Gastroesophageal sphincter (tissue), 4 donors: ENCODE results near the gene NFATC4. TPM values are rescaled to one million over a fixed set of nuclear protein-coding genes. Genes with fewer than 3 reads are reported as not detected.
A peak's percentile ranks its signal among the peaks of the same experiment; 100 is the strongest.

ENCODE experiments used
- ATAC-seq: fragments of 150-250 bp; one replicate; pipeline ENCODE4 v1.9.1; 2016; ENCODE audit warnings: mild to moderate bottlenecking, moderate library complexity
- H3K27ac ChIP-seq, 4 donors: fragments of 200-600 bp; sonication (generic) in 3 of 4; 1 replicate in 3 of 4; 2 replicates in 1 of 4; pipeline ENCODE4 v1.5.1; 2016 to 2019
- H3K27me3 ChIP-seq: fragments of 200-600 bp; sonication (generic); one replicate; pipeline ENCODE4 v1.5.1; 2019
- H3K36me3 ChIP-seq, 2 donors: fragments of 200-600 bp; sonication (generic); one replicate each; pipeline ENCODE4 v1.5.1; 2019; ENCODE audit warnings: control low read depth in 1 of 2
- H3K4me1 ChIP-seq, 3 donors: fragments of 200-600 bp; sonication (generic); 1 replicate in 2 of 3; 2 replicates in 1 of 3; pipeline ENCODE4 v1.5.1; 2016 to 2019; ENCODE audit warnings: control low read depth in 2 of 3
- H3K4me3 ChIP-seq, 2 donors: fragments of 200-600 bp; sonication (generic); one replicate each; pipeline ENCODE4 v1.5.1; 2019; ENCODE audit warnings: mild to moderate bottlenecking in 1 of 2, moderate library complexity in 1 of 2
- H3K9me3 ChIP-seq, 3 donors: fragments of 200-600 bp; sonication (generic); one replicate each; pipeline ENCODE4 v1.5.1; 2017 to 2019; ENCODE audit warnings: control low read depth in 2 of 3
- CTCF ChIP-seq, 4 experiments: fragments of 200-600 bp in 2 of 4; fragments of 450-650 bp in 2 of 4; sonication (generic) in 1 of 4; IDR thresholded peaks; one replicate each; pipeline ENCODE4 v1.5.1; 2017 to 2019; ENCODE audit warnings: antibody characterized with exemption in 4 of 4, mild to moderate bottlenecking in 2 of 4, moderate library complexity in 2 of 4
- EP300 ChIP-seq: sonication (generic); formaldehyde crosslinking; IDR thresholded peaks from one replicate; pipeline ENCODE4 v1.6.1; 2017; ENCODE audit warnings: antibody characterized with exemption, mild to moderate bottlenecking
- POLR2A ChIP-seq, 2 donors: fragments of 450-650 bp; IDR thresholded peaks; one replicate each; pipeline ENCODE4 v1.6.1; 2017; ENCODE audit warnings: antibody characterized with exemption in 2 of 2, mild to moderate bottlenecking in 2 of 2, moderate library complexity in 1 of 2
- POLR2AphosphoS5 ChIP-seq: sonication (generic); formaldehyde crosslinking; IDR thresholded peaks from one replicate; pipeline ENCODE4 v1.6.1; 2017; ENCODE audit warnings: antibody characterized with exemption
- WGBS, 2 donors: methylation state at CpG; one replicate each; pipeline ENCODE4 v1.1.5; 2018; ENCODE audit warnings: low coverage in 1 of 2; 5-methylcytosine and 5-hydroxymethylcytosine counted together
- total RNA-seq, 4 donors: library from RNA; depleted of rRNA; stranded (reverse); fragments of >200 nt; gene quantifications; one replicate each; pipeline ENCODE4 v1.1.0, GENCODE V29; 2016

NFATC4 gene
- total RNA-seq, 4 donors from 2014 or later: 33.5 to 63.5 (median 57.9) TPM

- ATAC-seq: peak; percentile 48
- Histone ChIP-seq H3K4me3 (peak overlapping the region; percentile 85 to 87), H3K9me3 (no peaks in the 10 kb centered on the region), H3K27ac (peak overlapping the region; percentile 95 to 99 (median 97)), H3K36me3 (no peaks in the 10 kb centered on the region), H3K27me3 (no peaks in the 10 kb centered on the region), H3K4me1 (peaks cover 0 to 61% (median 19%) of the 10 kb centered on the region in 3 donors)
- WGBS, 2 donors: 1 to 3% methylated on average over 12 to 17 of the region's 28 CpGs
- TF ChIP-seq EP300: no peak
- peak; percentile 52 for TF ChIP-seq POLR2AphosphoS5
- peak in 3 of 4 experiments; percentile 93 to 94 (median 94) for TF ChIP-seq CTCF (IDR thresholded peaks at IDR 0.05)
- TF ChIP-seq POLR2A (IDR thresholded peaks at IDR 0.05): no peak
Observed at GRCh38 chr14:24365600-24366412, 2.2 kb upstream of the NFATC4 start.

GRCh38 chr14:24366413-24366720 is 1.6 kb upstream of the NFATC4 start:
- ATAC-seq: no peak
- WGBS, 2 donors: 0% methylated on average over 3 to 10 of the region's 16 CpGs
- H3K9me3 ChIP-seq: no peaks in the 10 kb centered on the region
- no peaks in the 10 kb centered on the region for H3K27me3 ChIP-seq
- H3K27ac ChIP-seq: peak overlapping the region; percentile 95 to 99 (median 97)
- peak overlapping the region; percentile 85 to 87 for H3K4me3 ChIP-seq
- TF ChIP-seq POLR2AphosphoS5 (peak; percentile 79), EP300 (no peak)
- no peaks in the 10 kb centered on the region for H3K36me3 ChIP-seq
- H3K4me1 ChIP-seq: peaks cover 0 to 63% (median 19%) of the 10 kb centered on the region in 3 donors

- peak; percentile 30 for TF ChIP-seq POLR2AphosphoS5
- TF ChIP-seq POLR2A (IDR thresholded peaks at IDR 0.05): peak; percentile 49 to 60
- peak; percentile 25 for TF ChIP-seq EP300
- no peak for TF ChIP-seq CTCF (IDR thresholded peaks at IDR 0.05)
- Histone ChIP-seq H3K27ac (peak overlapping the region; percentile 95 to 99 (median 97)), H3K27me3 (no peaks in the 10 kb centered on the region), H3K4me1 (peaks cover 0 to 69% (median 19%) of the 10 kb centered on the region in 3 donors), H3K4me3 (peak overlapping the region; percentile 85 to 87), H3K9me3 (no peaks in the 10 kb centered on the region), H3K36me3 (peaks cover 0 to 3% of the 10 kb centered on the region in 2 donors)
- WGBS, 2 donors: 1% methylated on average over 18 of the region's 40 CpGs; no CpG with 5 or more reads in 1 of the 2 donors
- ATAC-seq: peak; percentile 82
Observed at GRCh38 chr14:24366721-24367513, 1.1 kb upstream of the NFATC4 start.

- WGBS, 2 donors: 0 to 5% methylated on average over 4 to 10 of the region's 15 CpGs
Observed at GRCh38 chr14:24368212-24368561, 203 bp downstream of the NFATC4 start.

More at GRCh38 chr14:24368212-24368561, 203 bp downstream of the NFATC4 start:
- Histone ChIP-seq H3K4me3 (peak overlapping the region; percentile 85 to 87), H3K36me3 (peaks cover 0 to 16% of the 10 kb centered on the region in 2 donors), H3K9me3 (no peaks in the 10 kb centered on the region), H3K27me3 (no peaks in the 10 kb centered on the region), H3K27ac (peak overlapping the region; percentile 95 to 99 (median 97)), H3K4me1 (peaks cover 0 to 82% (median 19%) of the 10 kb centered on the region in 3 donors)
- TF ChIP-seq EP300 (no peak), POLR2AphosphoS5 (no peak), CTCF (IDR thresholded peaks at IDR 0.05) (no peak), POLR2A (IDR thresholded peaks at IDR 0.05) (peak in 1 of 2 donors; percentile 13)
- ATAC-seq: no peak
